ENCODE results near the gene GP9. TPM values are rescaled to one million over a fixed set of nuclear protein-coding genes. Genes with fewer than 3 reads are reported as not detected.
A peak's percentile ranks its signal among the peaks of the same experiment; 100 is the strongest.

The GP9 gene
- total RNA-seq, 4 donors from 2014 or later = not detected

DNA sequence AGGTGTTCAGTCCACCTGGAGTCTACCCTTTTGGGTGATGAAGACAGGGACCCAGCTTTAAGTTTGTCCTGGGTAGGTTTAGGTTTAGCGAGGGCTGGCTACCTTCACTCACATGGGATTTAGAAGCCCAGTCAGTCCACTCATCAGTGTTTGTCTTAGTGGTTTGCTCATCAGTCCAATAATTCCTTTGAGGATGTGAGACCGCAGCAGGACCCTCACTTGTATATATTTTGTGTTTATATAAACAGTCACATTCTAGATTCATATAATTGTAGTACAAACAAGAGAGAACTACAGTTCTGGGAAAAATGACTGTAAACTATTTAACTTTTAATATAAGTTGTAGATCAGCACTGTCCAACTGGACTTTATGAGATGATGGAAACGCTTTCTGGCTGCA, 41.3 kb upstream of the GP9 start:
- Histone ChIP-seq H3K4me3 (no peak overlapping the region), H3K4me1 (peaks cover 5% of the 10 kb centered on the region), H3K27ac (no peak overlapping the region), H3K9me3 (no peaks in the 10 kb centered on the region), H3K36me3 (no peaks in the 10 kb centered on the region), H3K27me3 (no peaks in the 10 kb centered on the region)
- TF ChIP-seq POLR2AphosphoS5 (IDR thresholded peaks at IDR 0.05) (no peak), POLR2A (IDR thresholded peaks at IDR 0.05) (no peak), EP300 (IDR thresholded peaks at IDR 0.05) (no peak)
- TF ChIP-seq, protein P1, sequence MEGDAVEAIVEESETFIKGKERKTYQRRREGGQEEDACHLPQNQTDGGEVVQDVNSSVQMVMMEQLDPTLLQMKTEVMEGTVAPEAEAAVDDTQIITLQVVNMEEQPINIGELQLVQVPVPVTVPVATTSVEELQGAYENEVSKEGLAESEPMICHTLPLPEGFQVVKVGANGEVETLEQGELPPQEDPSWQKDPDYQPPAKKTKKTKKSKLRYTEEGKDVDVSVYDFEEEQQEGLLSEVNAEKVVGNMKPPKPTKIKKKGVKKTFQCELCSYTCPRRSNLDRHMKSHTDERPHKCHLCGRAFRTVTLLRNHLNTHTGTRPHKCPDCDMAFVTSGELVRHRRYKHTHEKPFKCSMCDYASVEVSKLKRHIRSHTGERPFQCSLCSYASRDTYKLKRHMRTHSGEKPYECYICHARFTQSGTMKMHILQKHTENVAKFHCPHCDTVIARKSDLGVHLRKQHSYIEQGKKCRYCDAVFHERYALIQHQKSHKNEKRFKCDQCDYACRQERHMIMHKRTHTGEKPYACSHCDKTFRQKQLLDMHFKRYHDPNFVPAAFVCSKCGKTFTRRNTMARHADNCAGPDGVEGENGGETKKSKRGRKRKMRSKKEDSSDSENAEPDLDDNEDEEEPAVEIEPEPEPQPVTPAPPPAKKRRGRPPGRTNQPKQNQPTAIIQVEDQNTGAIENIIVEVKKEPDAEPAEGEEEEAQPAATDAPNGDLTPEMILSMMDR (IDR thresholded peaks at IDR 0.05) = no peak
- WGBS = 87% methylated on average over 3 of the region's 3 CpGs
- DNase-seq (ENCODE audit: low spot score in 2 of 2) = no peak

DNA sequence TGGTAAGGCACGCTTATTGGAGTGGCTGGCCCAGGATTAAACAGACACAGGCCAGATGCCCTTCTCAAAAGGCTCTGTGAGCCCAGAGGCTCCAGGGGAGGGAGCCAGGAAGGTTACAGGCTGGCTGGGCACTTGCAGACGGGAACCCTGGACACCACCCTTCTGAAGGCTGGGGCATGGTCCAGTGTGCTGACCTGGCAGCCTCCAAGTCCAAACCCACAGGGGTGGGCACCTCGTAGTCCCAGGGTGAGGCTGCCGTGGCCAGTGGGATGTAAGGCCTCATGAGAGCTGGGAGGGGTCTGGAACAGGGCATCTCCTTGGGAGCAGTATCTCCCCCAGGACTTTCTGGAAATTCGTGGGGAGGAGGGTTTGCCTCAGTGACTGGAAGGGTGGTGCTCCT, 39.9 kb upstream of the GP9 start:
- 74% methylated on average over 4 of the region's 5 CpGs for WGBS
- Histone ChIP-seq H3K4me1 (peaks cover 12% of the 10 kb centered on the region), H3K36me3 (no peaks in the 10 kb centered on the region), H3K27me3 (no peaks in the 10 kb centered on the region), H3K27ac (peak overlapping the region; percentile 32), H3K9me3 (no peaks in the 10 kb centered on the region), H3K4me3 (no peak overlapping the region)
- no peak for DNase-seq (ENCODE audit: low spot score in 2 of 2)
- no peak for TF ChIP-seq EP300 (IDR thresholded peaks at IDR 0.05)
- no peak for TF ChIP-seq POLR2A (IDR thresholded peaks at IDR 0.05)
- TF ChIP-seq POLR2AphosphoS5 (IDR thresholded peaks at IDR 0.05) = no peak

DNA sequence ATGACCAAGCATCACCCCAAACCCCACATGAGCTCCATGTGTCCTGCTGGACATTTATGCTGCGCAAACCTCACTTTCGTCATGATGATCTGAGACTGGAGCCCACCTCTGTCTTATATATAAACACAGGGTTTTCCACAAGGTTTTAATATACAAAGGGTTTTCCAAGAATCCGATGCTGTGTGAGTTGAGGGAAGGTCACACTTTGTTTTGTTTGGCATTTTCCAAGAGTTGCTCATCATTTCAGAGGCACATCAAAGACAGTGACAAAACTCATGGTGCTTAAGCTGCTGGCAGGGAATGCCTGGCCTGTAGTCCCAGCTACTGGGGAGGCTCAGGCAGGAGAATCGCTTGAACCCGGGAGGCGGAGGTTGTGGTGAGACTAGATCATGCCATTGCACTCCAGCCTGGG, 39.4 kb upstream of the GP9 start:
- H3K4me3 ChIP-seq = no peak overlapping the region
- H3K4me1 ChIP-seq = peaks cover 16% of the 10 kb centered on the region
- H3K27me3 ChIP-seq = no peaks in the 10 kb centered on the region
- H3K27ac ChIP-seq = no peak overlapping the region
- 74% methylated on average over 6 of the region's 6 CpGs for WGBS
- no peaks in the 10 kb centered on the region for H3K9me3 ChIP-seq
- no peaks in the 10 kb centered on the region for H3K36me3 ChIP-seq
- DNase-seq (ENCODE audit: low spot score in 2 of 2) = no peak
- TF ChIP-seq EP300 (IDR thresholded peaks at IDR 0.05) (no peak), POLR2A (IDR thresholded peaks at IDR 0.05) (no peak), POLR2AphosphoS5 (IDR thresholded peaks at IDR 0.05) (no peak)

DNA sequence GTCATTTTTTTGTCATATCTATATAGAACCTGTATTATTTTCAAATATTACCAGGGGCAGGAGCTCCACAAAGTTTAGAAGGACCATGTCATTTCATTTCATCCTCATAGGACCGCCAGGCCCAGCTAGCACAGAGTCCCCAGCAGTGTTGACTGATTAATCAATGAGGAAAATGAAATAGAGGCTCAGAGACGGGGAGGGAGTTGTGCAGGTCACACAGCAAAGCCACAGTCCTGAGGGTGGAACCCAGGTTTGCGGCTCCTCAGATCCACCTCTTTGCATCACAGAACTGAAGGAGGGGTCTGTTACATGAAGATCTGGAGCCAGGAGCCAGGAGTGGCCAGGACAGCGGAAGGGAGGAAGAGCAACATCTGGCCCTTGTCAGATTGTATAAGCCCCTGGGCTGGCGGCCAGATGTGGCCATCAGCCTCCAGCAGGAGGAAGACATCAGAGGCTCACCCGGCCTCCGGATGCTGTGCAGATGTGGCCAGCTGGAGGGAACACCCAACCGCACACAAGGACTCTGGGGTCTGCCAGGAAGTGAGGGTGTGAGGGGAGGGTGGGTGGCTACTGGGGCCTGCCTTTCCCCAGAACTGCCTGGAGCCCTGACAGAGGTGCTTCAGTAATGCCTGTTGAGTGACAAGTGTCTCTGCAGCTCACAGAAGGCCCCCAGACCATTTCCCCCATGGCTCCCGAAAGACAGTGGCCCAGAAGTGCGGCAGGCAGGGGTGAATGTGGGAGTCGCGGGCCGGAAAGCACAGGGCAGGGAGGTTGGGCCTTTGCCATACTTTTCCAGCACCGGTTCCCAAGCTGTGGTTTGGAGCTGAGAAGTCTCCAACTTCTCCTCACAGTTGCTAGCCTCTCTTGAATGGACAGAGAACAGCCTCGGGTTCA, 38.2 kb upstream of the GP9 start:
- TF ChIP-seq POLR2AphosphoS5 (IDR thresholded peaks at IDR 0.05) (peak in 1 of 3 donors; percentile 47), EP300 (IDR thresholded peaks at IDR 0.05) (no peak)
- DNase-seq (ENCODE audit: low spot score in 2 of 2) = peak; percentile 80 to 90
- H3K27ac ChIP-seq = peak overlapping the region; percentile 45
- no peaks in the 10 kb centered on the region for H3K9me3 ChIP-seq
- peaks cover 24% of the 10 kb centered on the region for H3K4me1 ChIP-seq
- no peaks in the 10 kb centered on the region for H3K27me3 ChIP-seq
- no peak overlapping the region for H3K4me3 ChIP-seq
- no peaks in the 10 kb centered on the region for H3K36me3 ChIP-seq
- WGBS = 62% methylated on average over 14 of the region's 15 CpGs

DNA sequence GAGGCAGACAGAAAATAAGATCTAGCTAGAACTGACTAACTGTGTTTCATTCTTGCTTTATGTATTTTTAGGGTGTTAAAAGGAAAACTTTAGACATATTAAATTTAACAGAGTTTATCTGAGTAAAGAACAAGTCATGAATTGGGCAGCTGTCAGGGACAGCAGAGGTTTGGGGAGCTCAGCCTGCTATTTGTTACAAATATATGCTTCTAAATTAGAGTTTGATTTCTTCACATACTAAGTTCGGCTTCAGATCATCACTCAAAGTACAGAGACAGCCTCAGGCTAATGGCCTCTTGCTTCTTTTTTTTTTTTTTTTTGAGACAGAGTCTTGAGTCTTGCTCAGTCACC, 37.6 kb upstream of the GP9 start:
- peaks cover 27% of the 10 kb centered on the region for H3K4me1 ChIP-seq
- TF ChIP-seq EP300 (IDR thresholded peaks at IDR 0.05) (no peak), POLR2A (IDR thresholded peaks at IDR 0.05) (no peak), POLR2AphosphoS5 (IDR thresholded peaks at IDR 0.05) (no peak)
- TF ChIP-seq, protein P1 (IDR thresholded peaks at IDR 0.05) = no peak
- no peak for DNase-seq (ENCODE audit: low spot score in 2 of 2)

DNA sequence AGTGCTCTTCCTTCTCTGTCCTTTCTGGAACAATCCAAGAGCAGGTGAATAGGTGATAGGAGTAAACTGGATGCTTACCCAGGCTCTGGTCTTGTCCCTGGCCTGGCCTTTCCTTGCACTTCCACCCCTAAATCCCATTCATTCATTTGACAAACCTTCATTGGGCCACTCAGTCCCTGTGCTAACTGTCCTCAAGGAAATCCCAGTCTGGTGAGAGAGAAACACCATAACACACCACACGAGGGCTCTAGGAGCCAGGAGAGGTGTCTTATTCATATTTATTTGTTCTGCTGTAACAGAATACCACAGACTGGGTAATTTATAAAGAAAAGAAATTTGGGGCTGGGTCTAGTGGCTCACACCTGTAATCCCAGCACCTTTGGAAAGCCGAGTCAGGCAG, 36.7 kb upstream of the GP9 start:
- H3K36me3 ChIP-seq = no peaks in the 10 kb centered on the region
- DNase-seq (ENCODE audit: low spot score in 2 of 2) = no peak
- H3K27me3 ChIP-seq = no peaks in the 10 kb centered on the region
- no peak overlapping the region for H3K4me3 ChIP-seq
- TF ChIP-seq, protein P1 (IDR thresholded peaks at IDR 0.05) = no peak
- no peak for TF ChIP-seq POLR2A (IDR thresholded peaks at IDR 0.05)
- TF ChIP-seq POLR2AphosphoS5 (IDR thresholded peaks at IDR 0.05) = no peak
- TF ChIP-seq EP300 (IDR thresholded peaks at IDR 0.05) = no peak
- 68% methylated on average over 2 of the region's 2 CpGs for WGBS
- H3K9me3 ChIP-seq = no peaks in the 10 kb centered on the region
- H3K4me1 ChIP-seq = peaks cover 27% of the 10 kb centered on the region
- no peak overlapping the region for H3K27ac ChIP-seq

More for the DNA sequence above, 37.6 kb upstream of the GP9 start:
- 35% methylated on average over 1 of the region's 1 CpG for whole genome bisulfite sequencing
- Histone ChIP-seq H3K27ac (peak overlapping the region; percentile 45), H3K9me3 (no peaks in the 10 kb centered on the region), H3K27me3 (no peaks in the 10 kb centered on the region), H3K36me3 (no peaks in the 10 kb centered on the region), H3K4me3 (no peak overlapping the region)

Data from suprapubic skin (tissue), 4 donors.